Upper lobe of left lung (tissue), 6 donors: ENCODE measurements around the gene ZNF408. TPM values are rescaled to one million over a fixed set of nuclear protein-coding genes. Genes with fewer than 3 reads are reported as not detected.

Experiments
- ATAC-seq, 2 donors: fragments of 200-7000 bp; cut with Tn5 transposase; one replicate each; pipeline ENCODE4 v1.9.1; 2022; ENCODE audit warnings: mild to moderate bottlenecking in 2 of 2, moderate library complexity in 2 of 2; ENCODE audit not compliant: low FRiP score in 2 of 2
- DNase-seq, 2 donors: peaks; one replicate each; pipeline ENCODE4 v3.0.0-alpha.2; 2019 to 2020
- H3K27ac ChIP-seq, 4 donors: fragments of 200-600 bp; sonication (generic); one replicate each; pipeline ENCODE4 v1.5.1; 2016 to 2019
- H3K27me3 ChIP-seq, 4 donors: fragments of 200-600 bp; sonication (generic); one replicate each; pipeline ENCODE4 v1.5.1; 2017 to 2019
- H3K36me3 ChIP-seq, 4 donors: fragments of 200-600 bp; sonication (generic); one replicate each; pipeline ENCODE4 v1.5.1; 2016 to 2019
- H3K4me1 ChIP-seq, 4 donors: fragments of 200-600 bp; sonication (generic); one replicate each; pipeline ENCODE4 v1.5.1; 2018 to 2019
- H3K4me3 ChIP-seq, 4 donors: fragments of 200-600 bp; sonication (generic); one replicate each; pipeline ENCODE4 v1.5.1; 2017 to 2019; ENCODE audit warnings: mild to moderate bottlenecking in 2 of 4, moderate library complexity in 1 of 4
- H3K9me3 ChIP-seq, 4 donors: fragments of 200-600 bp; sonication (generic); one replicate each; pipeline ENCODE4 v1.5.1; 2018 to 2019
- EP300 ChIP-seq, 4 donors: sonication (generic); formaldehyde crosslinking; IDR thresholded peaks; one replicate each; pipeline ENCODE4 v1.5.1; 2017; ENCODE audit warnings: antibody characterized with exemption in 4 of 4, control low read depth in 2 of 4
- POLR2A ChIP-seq, 4 donors: fragments of 450-650 bp; IDR thresholded peaks; one replicate each; pipeline ENCODE4 v1.5.1; 2016 to 2017; ENCODE audit warnings: antibody characterized with exemption in 4 of 4, mild to moderate bottlenecking in 2 of 4
- POLR2AphosphoS5 ChIP-seq, 2 donors: sonication (generic); formaldehyde crosslinking; IDR thresholded peaks; one replicate each; pipeline ENCODE4 v1.5.1; 2017; ENCODE audit warnings: antibody characterized with exemption in 2 of 2
- WGBS, 2 donors: methylation state at CpG; one replicate each; pipeline ENCODE4 v1.1.5; 2017 to 2018; 5-methylcytosine and 5-hydroxymethylcytosine counted together
- small RNA-seq, 4 donors: library from RNA; depleted of rRNA; stranded (forward); fragments of <200 nt; gene quantifications; one replicate each; pipeline ENCODE3, GENCODE V24; 2016
- total RNA-seq, 6 donors: library from RNA; depleted of rRNA in 4 of 6; stranded (reverse); fragments of >200 nt in 4 of 6; gene quantifications; one replicate each; pipeline versions ENCODE4 v1.1.0 to v1.2.1, GENCODE V29; 2016 to 2021
- TF ChIP-seq, protein P1 (sequence below), 6 experiments: fragments of 450-650 bp in 4 of 6; fragments of 200-600 bp in 2 of 6; sonication (generic) in 2 of 6; IDR thresholded peaks; one replicate each; pipeline ENCODE4 v1.5.1; 2016 to 2019; ENCODE audit warnings: antibody characterized with exemption in 6 of 6
- donor health status: DM: no; HTN: no; CAD: no; lungs with moderate emphysema.
- donor health status: DM: no; HTN: yes; CAD: no; lungs with severe emphysema.

ZNF408 gene
- total RNA-seq, 6 donors from 2014 or later: 5.3 to 17.2 (median 10.5) TPM

DNA sequence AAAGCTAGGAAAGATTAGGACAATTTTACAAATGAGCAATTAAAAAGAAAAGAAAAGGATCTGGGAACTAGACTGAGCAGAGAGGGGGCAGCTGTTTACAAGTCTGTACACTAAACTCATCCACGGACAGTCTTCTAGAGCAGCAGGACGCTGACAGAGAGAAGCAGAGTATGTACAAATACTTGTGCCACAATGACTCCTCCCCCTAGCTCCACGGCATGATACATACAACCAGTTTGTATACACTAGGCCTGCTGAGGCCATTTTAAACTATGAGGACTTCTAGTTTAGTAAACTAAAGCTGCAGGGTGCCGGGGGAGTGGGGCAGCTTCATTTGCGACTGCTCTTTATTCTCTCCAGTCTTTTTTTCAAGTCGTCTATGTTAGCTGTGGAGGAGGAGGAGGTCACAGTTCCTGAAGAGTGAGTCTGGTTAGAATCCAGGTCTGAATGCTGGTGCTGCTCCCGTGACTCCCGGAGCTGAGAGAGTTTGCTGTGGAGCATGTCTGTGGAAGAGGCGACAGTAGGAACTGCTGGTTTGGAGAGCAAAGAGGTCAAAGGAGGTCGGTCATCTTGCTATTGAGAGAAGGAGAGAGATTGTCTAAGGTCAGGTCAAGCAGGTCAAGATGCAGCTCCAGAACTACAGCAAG, 43.0 kb downstream of the ZNF408 start:
- no peak for TF ChIP-seq POLR2A (IDR thresholded peaks at IDR 0.05)
- TF ChIP-seq POLR2AphosphoS5 (IDR thresholded peaks at IDR 0.05): no peak
- TF ChIP-seq EP300 (IDR thresholded peaks at IDR 0.05): no peak
- TF ChIP-seq, protein P1, sequence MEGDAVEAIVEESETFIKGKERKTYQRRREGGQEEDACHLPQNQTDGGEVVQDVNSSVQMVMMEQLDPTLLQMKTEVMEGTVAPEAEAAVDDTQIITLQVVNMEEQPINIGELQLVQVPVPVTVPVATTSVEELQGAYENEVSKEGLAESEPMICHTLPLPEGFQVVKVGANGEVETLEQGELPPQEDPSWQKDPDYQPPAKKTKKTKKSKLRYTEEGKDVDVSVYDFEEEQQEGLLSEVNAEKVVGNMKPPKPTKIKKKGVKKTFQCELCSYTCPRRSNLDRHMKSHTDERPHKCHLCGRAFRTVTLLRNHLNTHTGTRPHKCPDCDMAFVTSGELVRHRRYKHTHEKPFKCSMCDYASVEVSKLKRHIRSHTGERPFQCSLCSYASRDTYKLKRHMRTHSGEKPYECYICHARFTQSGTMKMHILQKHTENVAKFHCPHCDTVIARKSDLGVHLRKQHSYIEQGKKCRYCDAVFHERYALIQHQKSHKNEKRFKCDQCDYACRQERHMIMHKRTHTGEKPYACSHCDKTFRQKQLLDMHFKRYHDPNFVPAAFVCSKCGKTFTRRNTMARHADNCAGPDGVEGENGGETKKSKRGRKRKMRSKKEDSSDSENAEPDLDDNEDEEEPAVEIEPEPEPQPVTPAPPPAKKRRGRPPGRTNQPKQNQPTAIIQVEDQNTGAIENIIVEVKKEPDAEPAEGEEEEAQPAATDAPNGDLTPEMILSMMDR (IDR thresholded peaks at IDR 0.05): no peak
- Histone ChIP-seq H3K36me3 (peaks cover 16 to 77% (median 66%) of the 10 kb centered on the region in 4 donors), H3K4me1 (no peaks in the 10 kb centered on the region), H3K4me3 (no peak overlapping the region), H3K9me3 (no peaks in the 10 kb centered on the region), H3K27ac (no peak overlapping the region), H3K27me3 (no peaks in the 10 kb centered on the region)
- 69 to 77% methylated on average over 7 to 10 of the region's 10 CpGs for WGBS, 2 donors
- ATAC-seq (no peak), DNase-seq (no peak)

DNA sequence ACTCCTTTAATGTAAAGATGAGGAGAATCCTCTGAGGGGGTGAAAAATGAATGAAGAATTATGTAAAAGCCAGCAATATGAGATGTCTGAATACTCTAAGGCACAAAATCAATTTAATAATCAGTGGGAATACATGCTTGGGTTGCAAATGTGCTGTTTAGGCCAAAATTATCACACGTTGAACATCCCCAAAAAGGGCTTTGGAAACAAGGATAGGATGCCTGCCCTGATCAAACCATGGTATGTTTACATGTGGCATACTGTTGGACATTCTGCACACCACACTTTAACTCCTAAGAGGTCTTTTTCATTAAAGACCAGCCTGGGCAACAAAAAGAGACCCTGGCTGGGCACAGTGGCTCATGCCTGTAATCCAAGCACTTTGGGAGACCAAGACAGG, 44.5 kb downstream of the ZNF408 start:
- no peak for DNase-seq
- Histone ChIP-seq H3K36me3 (peaks cover 20 to 93% (median 81%) of the 10 kb centered on the region in 4 donors), H3K27me3 (no peaks in the 10 kb centered on the region), H3K4me1 (no peaks in the 10 kb centered on the region), H3K9me3 (no peaks in the 10 kb centered on the region), H3K4me3 (no peak overlapping the region), H3K27ac (no peak overlapping the region)
- no peak for ATAC-seq
- TF ChIP-seq, protein P1 (IDR thresholded peaks at IDR 0.05): no peak
- TF ChIP-seq POLR2A (IDR thresholded peaks at IDR 0.05): no peak
- no peak for TF ChIP-seq POLR2AphosphoS5 (IDR thresholded peaks at IDR 0.05)
- no peak for TF ChIP-seq EP300 (IDR thresholded peaks at IDR 0.05)
- 75 to 95% methylated on average over 1 of the region's 1 CpG for WGBS, 2 donors

DNA sequence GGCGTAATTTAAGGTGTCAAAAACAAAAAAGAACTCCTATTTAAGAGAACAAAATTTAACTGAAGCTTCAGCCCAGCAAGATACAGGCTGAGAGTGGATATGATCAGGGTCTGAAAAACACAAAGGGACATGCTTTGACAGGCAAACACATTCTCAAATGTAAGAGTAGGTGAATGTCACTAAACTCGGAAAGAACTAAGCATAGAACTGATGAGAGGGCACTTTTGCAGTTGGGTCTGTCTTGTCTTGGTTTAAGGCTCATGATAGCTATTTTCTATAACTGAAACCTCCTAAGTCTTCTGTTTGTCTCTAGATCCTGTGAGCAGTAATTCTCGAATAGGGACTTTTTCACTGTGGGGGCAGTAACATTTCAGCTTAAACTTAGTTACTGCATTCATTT, 45.2 kb downstream of the ZNF408 start:
- DNase-seq: no peak
- ATAC-seq: no peak
- WGBS, 2 donors: 86 to 88% methylated on average over 3 of the region's 3 CpGs
- H3K27ac ChIP-seq: no peak overlapping the region
- H3K9me3 ChIP-seq: no peaks in the 10 kb centered on the region
- no peaks in the 10 kb centered on the region for H3K27me3 ChIP-seq
- H3K36me3 ChIP-seq: peaks cover 27 to 99% (median 87%) of the 10 kb centered on the region in 4 donors
- TF ChIP-seq, protein P1 (IDR thresholded peaks at IDR 0.05): no peak
- no peak for TF ChIP-seq EP300 (IDR thresholded peaks at IDR 0.05)
- TF ChIP-seq POLR2AphosphoS5 (IDR thresholded peaks at IDR 0.05): no peak
- TF ChIP-seq POLR2A (IDR thresholded peaks at IDR 0.05): no peak
- no peak overlapping the region for H3K4me3 ChIP-seq
- H3K4me1 ChIP-seq: no peaks in the 10 kb centered on the region

DNA sequence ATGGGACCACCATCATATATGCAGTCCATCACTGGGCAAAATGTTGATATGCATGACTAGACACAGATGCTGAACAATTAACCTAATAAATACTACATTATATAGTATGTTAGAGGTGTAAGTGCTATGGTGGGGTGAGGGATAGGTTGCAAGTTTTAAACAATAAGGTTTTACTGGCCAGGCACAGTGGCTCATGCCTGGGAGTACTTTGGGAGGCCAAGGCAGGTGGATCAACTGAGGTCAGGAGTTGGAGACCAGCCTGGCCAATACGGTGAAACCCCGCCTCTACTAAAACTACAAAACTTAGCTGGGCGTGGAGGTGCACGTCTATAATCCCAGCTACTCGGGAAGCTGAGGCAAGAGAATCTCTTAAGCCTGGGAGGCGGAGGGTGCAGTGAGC, 46.3 kb downstream of the ZNF408 start:
- ATAC-seq: no peak
- H3K27me3 ChIP-seq: no peaks in the 10 kb centered on the region
- no peak for DNase-seq
- H3K4me3 ChIP-seq: no peak overlapping the region
- TF ChIP-seq POLR2AphosphoS5 (IDR thresholded peaks at IDR 0.05) (no peak), EP300 (IDR thresholded peaks at IDR 0.05) (no peak), POLR2A (IDR thresholded peaks at IDR 0.05) (no peak)
- TF ChIP-seq, protein P1 (IDR thresholded peaks at IDR 0.05): no peak
- no peaks in the 10 kb centered on the region for H3K9me3 ChIP-seq
- H3K27ac ChIP-seq: no peak overlapping the region
- 93 to 94% methylated on average over 6 of the region's 6 CpGs for WGBS, 2 donors
- H3K36me3 ChIP-seq: peaks cover 34 to 97% (median 89%) of the 10 kb centered on the region in 4 donors
- no peaks in the 10 kb centered on the region for H3K4me1 ChIP-seq

Small RNA genes within 50 kb of the gene (small RNA-seq; reads per million reads assigned to genes)
- gene MIR5582: 0 reads per million in 4 donors

Other genes with a start within 250 kb of the ZNF408 start
- gene AMBRA1, start 107.0 kb upstream of the ZNF408 start, total RNA-seq: 10 to 100 TPM; 22.9 to 55.7 (median 33.2) TPM
- gene HARBI1, start 83.8 kb upstream of the ZNF408 start, total RNA-seq: 1 to 10 TPM; 1.8 to 5.5 (median 3.3) TPM
- 100 to 1,000 TPM in 1 of 6 donors, 10 to 100 TPM in 5; 54.9 to 122 (median 64.9) TPM for gene ATG13, start 83.5 kb upstream of the ZNF408 start, total RNA-seq
- 10 to 100 TPM; 33.8 to 81.8 (median 50.7) TPM for gene ARHGAP1, start 412 bp upstream of the ZNF408 start, total RNA-seq
- under 1 TPM in 2 of 6 donors, not detected in 4; 0.37 to 0.40 TPM for gene F2, start 18.2 kb downstream of the ZNF408 start, total RNA-seq
- 10 to 100 TPM; 24.4 to 48.3 (median 38.1) TPM for gene CKAP5, start 145.2 kb downstream of the ZNF408 start, total RNA-seq
- 1 to 10 TPM; 2.6 to 8.8 (median 5.2) TPM for gene LRP4, start 217.5 kb downstream of the ZNF408 start, total RNA-seq
- 10 to 100 TPM; 23.9 to 71.2 (median 47.2) TPM for gene CSTPP1, start 235.7 kb downstream of the ZNF408 start, total RNA-seq